ENCODE data around the gene HLA-B.

DNA sequence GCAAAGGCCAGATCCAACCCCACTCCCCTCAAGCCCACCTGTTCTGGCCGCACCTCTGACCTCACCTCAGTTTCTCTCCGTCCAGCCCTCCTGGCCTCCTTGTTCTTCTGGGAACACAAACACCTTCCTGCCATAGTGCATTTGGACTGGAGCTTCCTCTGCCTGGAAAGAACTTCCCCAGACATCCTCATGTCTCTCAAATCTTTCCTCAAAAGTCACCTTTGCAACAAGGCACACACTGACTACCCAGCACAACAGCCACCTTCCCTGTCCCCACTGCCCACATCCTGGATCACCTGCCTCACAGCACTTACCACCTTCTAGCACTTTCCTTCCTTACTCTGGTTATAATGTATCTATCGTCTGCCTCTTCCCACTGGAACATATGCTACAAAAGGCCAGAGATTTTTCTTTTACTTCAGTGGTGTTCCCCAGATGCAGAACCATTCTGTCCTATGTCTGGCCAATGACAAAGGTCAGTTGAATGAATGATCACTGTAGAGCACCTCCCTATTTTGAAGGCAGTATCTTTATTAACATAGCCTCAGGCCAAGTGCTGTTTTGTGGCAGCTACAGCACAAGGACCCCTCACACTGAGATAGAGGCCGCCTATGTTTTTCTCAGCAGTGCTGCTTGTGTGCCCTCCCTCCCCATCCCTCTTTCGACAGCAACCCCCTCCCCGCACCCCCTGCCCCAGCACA lies 4.1 kb downstream of the HLA-B start:
- no peak for TF ChIP-seq CTCF (conservative IDR thresholded peaks at IDR 0.05; ENCODE audit: low read depth, low read length)
- no peak for TF ChIP-seq EZH2phosphoT487 (IDR thresholded peaks at IDR 0.05; ENCODE audit: borderline replicate concordance, low read length)

All from PC-3 (cell line).